D721Med (cell line): ENCODE data around the gene PLEKHA6.
A peak's percentile ranks its signal among the peaks of the same experiment; 100 is the strongest.

Source experiments
- DNase-seq: peaks from one replicate; pipeline ENCODE4 v3.0.0; 2011; ENCODE audit warnings: low spot score; ENCODE audit not compliant: insufficient read length
- FAIRE-seq: peaks from 2 replicates; lab custom pipeline; 2011; peaks lifted over from hg19 to GRCh38; lab: Jason Lieb, UNC
- TF ChIP-seq, protein P1 (sequence below): IDR thresholded peaks from 2 replicates; pipeline ENCODE4 v1.5.1; 2012; ENCODE audit warnings: mild to moderate bottlenecking, control low read depth; ENCODE audit not compliant: insufficient read depth; ENCODE audit errors: missing control alignments

Gene PLEKHA6

DNA sequence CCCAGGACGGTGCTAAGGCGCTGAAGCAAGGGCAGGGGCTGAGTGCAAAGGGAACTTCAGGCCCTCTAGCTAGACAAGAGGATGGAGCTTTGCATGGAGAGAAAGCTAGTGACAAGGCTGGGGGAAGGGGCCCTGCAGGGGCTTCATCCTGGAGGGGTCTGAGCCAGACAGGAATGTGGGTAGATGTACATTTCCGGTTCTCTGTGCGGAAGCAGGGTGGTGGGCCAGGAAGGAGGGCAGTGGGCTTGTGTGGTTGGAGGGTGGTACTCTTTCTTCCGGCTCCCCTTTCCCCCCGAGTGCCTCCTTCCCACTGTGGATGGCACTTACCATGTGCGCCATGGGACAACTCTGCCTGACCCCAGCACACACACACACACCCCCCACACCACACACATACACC lies 165.0 kb downstream of the PLEKHA6 start:
- no peak for DNase-seq
- TF ChIP-seq, protein P1, sequence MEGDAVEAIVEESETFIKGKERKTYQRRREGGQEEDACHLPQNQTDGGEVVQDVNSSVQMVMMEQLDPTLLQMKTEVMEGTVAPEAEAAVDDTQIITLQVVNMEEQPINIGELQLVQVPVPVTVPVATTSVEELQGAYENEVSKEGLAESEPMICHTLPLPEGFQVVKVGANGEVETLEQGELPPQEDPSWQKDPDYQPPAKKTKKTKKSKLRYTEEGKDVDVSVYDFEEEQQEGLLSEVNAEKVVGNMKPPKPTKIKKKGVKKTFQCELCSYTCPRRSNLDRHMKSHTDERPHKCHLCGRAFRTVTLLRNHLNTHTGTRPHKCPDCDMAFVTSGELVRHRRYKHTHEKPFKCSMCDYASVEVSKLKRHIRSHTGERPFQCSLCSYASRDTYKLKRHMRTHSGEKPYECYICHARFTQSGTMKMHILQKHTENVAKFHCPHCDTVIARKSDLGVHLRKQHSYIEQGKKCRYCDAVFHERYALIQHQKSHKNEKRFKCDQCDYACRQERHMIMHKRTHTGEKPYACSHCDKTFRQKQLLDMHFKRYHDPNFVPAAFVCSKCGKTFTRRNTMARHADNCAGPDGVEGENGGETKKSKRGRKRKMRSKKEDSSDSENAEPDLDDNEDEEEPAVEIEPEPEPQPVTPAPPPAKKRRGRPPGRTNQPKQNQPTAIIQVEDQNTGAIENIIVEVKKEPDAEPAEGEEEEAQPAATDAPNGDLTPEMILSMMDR: no peak
- FAIRE-seq: no peak

DNA sequence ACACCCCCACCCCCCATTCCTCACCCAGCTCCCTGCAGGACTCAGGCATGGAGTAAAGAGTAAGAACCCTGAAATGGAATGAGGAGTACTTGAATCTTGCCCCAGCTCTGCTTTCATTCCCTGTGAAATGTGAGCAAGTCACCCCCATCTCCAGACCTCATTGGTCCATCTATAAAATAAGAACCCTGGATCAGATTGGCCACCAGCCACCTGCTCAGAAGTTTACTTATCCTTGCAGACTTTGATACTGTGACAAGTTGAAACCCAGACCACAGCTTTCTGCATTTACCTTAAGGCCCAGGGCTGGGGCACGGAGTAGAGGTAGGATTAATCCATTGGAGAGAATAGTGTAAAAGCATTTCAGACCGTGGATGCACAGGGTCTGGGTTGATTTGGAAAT lies 165.6 kb downstream of the PLEKHA6 start:
- no peak for FAIRE-seq
- no peak for DNase-seq
- TF ChIP-seq, protein P1: no peak

DNA sequence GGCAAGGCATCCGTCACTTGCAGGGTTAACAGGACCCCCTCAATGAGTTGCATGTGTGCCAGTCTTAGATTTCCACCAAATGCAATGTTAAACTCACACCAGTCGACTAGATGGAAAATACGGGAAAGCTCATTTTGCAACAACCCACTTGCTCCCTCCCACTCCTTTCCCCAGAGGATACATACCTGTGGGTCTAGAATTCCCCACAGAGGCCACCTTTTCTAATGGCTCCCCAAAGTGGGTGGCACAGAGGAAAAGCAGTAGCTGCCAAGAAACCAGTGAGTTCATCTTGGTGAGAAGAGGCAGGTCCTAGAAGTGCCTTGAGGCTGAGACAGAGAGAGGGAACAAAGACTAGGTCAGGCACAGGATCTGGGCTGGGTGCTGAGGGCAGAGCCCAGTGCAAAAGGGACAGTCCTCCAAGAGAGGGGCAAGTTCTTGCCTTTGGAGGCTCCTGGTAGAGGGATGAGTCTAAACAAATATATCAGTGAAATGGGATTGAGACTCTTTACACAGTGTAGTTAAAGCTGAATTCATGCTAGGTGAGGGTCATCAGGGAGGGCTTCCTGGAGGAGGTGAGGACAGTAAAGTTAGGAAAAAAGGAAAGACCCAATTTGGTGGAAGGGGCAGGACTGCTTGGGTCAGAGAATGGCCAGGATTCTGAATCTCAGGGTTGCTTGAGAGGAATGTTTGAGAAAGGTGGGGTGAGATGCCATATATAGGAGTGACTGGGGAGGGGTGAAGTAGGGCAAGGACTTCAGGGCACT lies 167.0 kb downstream of the PLEKHA6 start:
- TF ChIP-seq, protein P1: no peak
- no peak for DNase-seq
- FAIRE-seq: no peak

DNA sequence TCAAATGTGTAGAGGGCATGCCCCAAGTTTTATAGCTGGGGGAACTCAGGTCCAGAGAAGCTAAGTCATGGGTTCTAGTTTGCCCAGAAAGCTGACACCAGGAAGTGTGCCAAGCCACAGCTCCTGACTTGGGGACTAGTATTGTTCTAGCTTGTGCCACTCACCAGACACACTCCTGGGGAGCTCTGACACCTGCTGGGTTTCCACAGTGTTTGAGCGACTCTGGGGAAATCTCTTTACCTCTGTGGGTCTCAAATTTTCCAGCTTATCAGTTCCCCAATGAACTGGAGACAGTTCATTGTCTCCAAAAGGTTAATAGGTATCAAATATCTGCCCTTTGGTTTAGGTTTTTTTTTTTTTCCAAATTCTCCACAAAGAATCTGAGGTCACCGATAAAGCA lies 167.7 kb downstream of the PLEKHA6 start:
- TF ChIP-seq, protein P1: no peak
- FAIRE-seq: no peak
- no peak for DNase-seq

DNA sequence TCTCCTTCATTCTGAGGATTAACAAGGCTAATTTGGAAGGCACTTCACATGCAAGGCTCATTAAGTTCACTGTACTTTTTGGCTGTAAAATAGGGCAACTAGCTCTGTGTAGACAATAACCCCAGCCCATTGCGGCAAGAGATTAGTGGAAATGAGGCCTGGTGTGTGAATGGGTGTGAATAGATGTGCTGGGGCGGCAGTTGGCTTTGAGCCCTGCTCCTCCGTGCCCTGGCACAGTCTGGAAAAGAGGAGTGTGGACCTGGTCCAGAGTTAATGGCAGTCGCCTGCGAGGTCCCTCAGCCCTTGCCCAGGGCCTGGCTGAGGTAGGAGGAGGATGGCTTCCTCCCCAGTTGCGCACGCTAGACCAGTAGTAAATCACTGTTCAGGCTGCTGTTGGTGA lies 168.3 kb downstream of the PLEKHA6 start:
- TF ChIP-seq, protein P1: no peak
- no peak for FAIRE-seq
- DNase-seq: no peak

DNA sequence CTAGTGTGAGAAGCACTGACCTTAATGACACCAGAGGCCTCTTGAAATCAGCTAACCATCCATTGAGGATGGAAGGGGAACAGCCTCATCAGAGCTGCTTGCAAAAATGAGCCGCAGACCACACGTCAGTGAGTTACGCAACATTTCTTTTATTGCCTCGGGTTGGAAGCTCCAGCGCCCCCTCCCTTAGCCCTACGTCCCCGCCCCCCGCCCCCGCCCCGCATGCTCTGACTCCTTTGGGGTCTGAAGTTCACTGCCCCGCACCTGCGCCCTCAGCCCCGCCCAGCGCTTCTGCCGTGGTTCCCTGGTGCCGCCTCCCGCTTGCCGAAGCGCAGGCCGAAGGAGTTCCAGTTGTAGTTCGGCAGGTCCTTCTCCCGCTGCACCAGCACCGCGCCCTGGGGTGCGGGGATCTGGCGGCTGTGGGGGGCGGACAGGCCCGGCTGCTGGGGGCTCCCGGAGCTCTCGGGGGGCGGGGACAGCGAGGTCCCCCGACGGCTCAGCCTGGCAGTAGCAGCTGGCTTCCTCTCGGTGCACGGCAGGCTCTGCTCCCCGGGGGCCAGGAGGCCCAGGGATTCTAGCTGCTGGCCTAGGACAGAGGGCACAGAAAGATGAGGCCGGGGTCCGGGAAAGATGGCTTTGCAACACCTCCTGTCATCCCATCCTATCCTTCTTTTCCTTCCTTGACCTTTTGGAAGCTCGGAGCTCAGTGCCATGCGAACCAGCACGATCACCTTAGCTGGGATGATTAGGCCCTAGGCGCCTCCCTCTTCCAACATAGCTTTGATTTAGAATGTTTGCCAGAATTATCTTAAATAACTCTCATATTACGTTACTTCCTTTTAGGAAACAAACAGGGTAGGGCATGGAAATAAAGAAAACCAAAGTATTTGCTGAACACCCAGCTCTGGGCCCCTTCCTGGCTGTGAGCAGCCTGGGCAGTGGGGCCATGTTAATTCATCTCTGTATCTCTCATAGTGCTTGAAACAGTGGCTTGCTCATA lies 169.2 kb downstream of the PLEKHA6 start:
- DNase-seq: peak; percentile 71
- TF ChIP-seq, protein P1: no peak
- FAIRE-seq: no peak
